Kidney glomerular epithelial cell (primary cell): ENCODE results near the gene TMEM225B.
A peak's percentile ranks its signal among the peaks of the same experiment; 100 is the strongest.
"Not testable (repeated sequence)": the region's sequence is repeated elsewhere in the genome, so short reads cannot be mapped to it uniquely, and the experiment has no call there.

ENCODE experiments used
- DNase-seq: peaks from one replicate; lab custom pipeline; 2025; lab: John Stamatoyannopoulos, UW

TMEM225B gene

GRCh38 chr7:99579956-99580777 is 17.9 kb upstream of the TMEM225B start:
- peak; percentile 13 for DNase-seq

- not testable (repeated sequence) for DNase-seq
Observed at GRCh38 chr7:99580778-99581332, 17.2 kb upstream of the TMEM225B start.

GRCh38 chr7:99588868-99589267 is 9.2 kb upstream of the TMEM225B start:
- no peak for DNase-seq

- no peak for DNase-seq
Observed at GRCh38 chr7:99594948-99595745, 2.9 kb upstream of the TMEM225B start.

- DNase-seq = no peak
Observed at GRCh38 chr7:99596408-99596955, 1.6 kb upstream of the TMEM225B start.

GRCh38 chr7:99599836-99600235 is 1.8 kb downstream of the TMEM225B start:
- no peak for DNase-seq

GRCh38 chr7:99601656-99602310 is 3.7 kb downstream of the TMEM225B start:
- DNase-seq = no peak

GRCh38 chr7:99605527-99605926 is 7.5 kb downstream of the TMEM225B start:
- DNase-seq = no peak

GRCh38 chr7:99606531-99606930 is 8.5 kb downstream of the TMEM225B start:
- DNase-seq = no peak

- no peak for DNase-seq
Observed at GRCh38 chr7:99607548-99607947, 9.5 kb downstream of the TMEM225B start.

GRCh38 chr7:99614495-99614894 is 16.4 kb downstream of the TMEM225B start:
- no peak for DNase-seq

GRCh38 chr7:99615989-99616358 is 17.9 kb downstream of the TMEM225B start:
- DNase-seq = no peak

- peak; percentile 83 for DNase-seq
Observed at GRCh38 chr7:99616359-99617191, 18.5 kb downstream of the TMEM225B start, which contains the start of gene ZSCAN25. Gene ZSCAN25 (plus strand): TSS chr7:99616946. CDS start chr7:99619607, 2,661 bp downstream.

GRCh38 chr7:99617192-99617781 is 19.2 kb downstream of the TMEM225B start:
- DNase-seq = no peak

GRCh38 chr7:99618726-99619125 is 20.7 kb downstream of the TMEM225B start:
- DNase-seq = no peak

- no peak for DNase-seq
Observed at GRCh38 chr7:99619571-99620130, 21.6 kb downstream of the TMEM225B start.

GRCh38 chr7:99621271-99621670 is 23.2 kb downstream of the TMEM225B start:
- DNase-seq = no peak

- no peak for DNase-seq
Observed at GRCh38 chr7:99622596-99622995, 24.5 kb downstream of the TMEM225B start.

- no peak for DNase-seq
Observed at GRCh38 chr7:99623091-99623693, 25.1 kb downstream of the TMEM225B start.
